HG02973 (cell line): Measurements from ENCODE around the gene USP21.

ENCODE experiments used
- ATAC-seq: cut with Tn5 transposase; IDR thresholded peaks from one replicate; pipeline ENCODE4 v1.9.1; 2021; ENCODE audit warnings: moderate library complexity; ENCODE audit not compliant: unreplicated experiment

USP21 gene

GRCh38 chr1:161190962-161191521, 31.7 kb downstream of the USP21 start:
- ATAC-seq, result no peak

- ATAC-seq, result no peak
Observed at GRCh38 chr1:161191971-161192370, 32.7 kb downstream of the USP21 start.

- peak; percentile 66 for ATAC-seq
Observed at GRCh38 chr1:161192476-161193465, 33.5 kb downstream of the USP21 start.

DNA sequence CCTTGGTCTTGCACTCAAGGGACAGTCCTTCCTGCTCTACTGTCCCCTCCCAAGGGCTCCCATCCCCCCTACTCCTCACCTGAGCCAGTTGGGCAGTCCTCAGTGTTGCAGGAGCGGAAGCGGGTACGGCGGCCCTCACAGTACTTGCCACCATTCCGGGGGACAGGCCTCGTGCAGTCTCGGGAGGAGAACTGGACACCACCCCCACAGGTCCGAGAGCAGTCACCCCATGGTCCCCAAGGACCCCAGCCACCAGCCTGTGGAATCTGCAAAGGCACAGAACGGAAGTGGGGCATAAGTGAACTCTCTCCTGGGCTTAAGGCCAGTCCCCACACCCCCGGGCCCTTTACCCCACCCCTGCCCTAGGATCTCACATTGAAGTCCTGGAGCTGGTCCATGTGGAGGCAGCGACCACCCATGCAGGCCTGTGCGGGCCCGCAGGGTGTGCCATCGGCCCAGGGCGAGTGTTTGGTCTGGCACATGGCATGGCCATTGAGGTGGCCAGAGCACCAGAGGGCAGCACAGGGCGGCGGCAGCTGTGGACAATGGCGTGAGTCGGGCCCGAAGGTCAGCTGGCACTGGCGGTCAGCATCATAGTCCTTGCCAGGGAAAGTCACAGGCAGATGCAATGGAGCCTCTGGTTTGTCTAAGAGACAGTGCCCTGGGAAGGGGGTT, 34.4 kb downstream of the USP21 start:
- ATAC-seq, result no peak

DNA sequence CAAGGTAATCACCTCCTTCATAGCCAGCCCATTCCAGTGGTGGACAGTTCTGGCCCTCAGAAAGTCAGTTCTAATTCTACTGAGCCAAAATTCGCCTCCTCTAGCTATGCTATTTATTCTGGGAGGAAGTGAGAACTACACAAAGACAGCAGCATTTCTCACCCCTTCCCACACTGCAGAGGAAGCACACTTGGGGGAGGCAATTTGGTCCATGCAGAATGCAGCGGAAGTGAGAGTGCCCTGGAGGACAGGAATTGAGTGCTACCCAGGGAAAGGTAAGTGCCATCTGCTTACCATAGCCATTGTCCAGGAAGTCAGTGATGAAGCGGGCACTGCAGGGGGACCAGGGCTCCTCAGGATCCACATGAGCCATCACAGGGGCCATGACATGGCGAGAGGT, 35.9 kb downstream of the USP21 start:
- no peak for ATAC-seq

DNA sequence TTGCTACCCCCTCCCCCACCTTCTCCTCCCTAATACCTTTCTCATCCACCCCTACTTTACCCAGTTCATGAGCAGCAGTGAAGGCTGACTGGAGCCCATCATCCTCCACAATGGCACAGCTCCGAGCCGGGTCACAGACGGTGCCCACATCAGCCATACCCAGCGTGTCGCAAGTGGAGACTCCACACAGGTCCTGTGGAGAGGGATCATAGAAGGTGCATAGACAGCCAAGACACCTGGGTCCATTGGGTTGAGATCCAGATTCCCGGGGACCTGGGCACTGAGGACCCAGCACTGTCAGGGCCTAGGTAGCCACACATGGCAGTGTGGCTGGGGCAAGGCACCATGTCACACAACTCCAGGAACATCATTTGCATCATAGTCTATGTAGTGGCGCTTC, 36.8 kb downstream of the USP21 start:
- no peak for ATAC-seq

DNA sequence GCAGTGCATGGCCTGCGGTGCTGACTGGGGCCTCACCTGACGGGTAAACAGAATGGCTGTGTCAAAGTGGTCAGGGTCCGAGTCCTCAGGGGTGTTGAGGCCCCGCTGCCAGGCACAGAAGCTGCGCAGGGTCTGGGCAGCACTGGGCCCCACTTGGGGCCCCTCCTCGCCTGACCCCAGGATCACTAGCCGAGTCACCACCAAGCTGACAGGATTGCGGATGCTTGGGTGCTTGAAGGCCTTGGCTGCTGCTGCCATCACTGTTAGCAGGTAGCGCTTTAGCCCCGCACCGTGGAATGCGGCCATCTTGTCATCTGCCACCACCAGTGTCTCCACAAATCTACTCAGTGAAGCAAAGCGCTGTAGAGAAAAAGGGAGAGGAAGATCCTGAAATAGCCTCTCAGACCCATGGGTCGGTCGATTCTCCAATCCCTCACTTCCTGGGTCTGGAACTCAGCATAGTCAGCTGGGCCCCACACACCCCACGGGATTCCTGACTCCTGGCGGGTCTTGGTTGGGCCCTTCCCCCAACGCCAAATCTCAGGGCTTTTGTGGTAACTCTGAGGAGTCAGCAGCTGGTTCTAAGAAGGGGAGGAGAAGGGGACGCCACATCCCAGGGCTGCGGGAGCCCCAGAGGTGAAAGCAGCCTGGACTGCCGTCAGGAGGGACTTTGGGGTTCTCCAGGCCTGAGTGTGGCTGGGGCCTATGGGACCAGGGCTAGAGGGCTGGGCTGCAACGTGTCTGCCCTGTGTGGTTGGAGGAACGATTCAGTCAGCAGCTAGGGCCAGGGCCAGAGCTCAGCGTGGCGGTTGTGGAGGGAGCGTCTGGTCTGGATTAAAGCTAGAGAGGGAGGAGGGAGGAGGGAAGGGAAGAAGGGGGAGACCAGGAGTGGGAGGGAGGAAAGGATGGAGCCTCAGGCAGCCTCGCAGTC, 37.5 kb downstream of the USP21 start:
- no peak for ATAC-seq

DNA sequence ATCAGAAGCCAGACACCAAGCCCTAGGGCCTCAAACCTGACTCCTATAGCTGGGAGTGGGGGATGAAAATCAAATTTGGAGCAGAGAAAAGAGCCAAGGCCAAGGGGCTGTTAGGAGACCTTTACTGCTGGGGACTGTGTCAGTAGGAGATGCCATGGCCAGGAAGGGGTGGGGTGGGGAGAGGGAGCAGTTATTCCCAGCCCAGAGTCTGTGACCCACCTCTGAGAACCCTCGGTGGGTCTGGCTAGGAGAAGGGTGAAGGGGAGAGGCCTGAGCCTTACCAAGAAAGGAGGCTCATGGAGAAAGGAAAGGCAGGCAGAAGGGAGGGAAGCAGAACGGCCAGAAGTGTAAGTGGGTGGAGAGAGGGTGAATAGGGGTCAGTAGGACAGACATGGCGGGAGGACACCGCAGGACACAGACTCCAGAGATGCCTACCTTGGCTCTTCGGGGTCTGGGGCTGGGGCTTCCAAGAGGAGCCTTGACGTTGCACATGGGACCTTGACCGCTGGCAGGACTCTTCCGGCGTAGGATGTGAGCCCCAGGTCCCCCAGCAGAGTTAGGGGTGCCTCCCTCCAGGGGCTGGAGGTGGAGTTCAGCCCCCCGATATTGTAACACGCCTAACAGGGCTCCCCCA, 38.4 kb downstream of the USP21 start:
- no peak for ATAC-seq

GRCh38 chr1:161198194-161198896, 39.0 kb downstream of the USP21 start:
- ATAC-seq, result no peak

- ATAC-seq, result no peak
Observed at GRCh38 chr1:161198897-161199431, 39.7 kb downstream of the USP21 start, which contains the start of gene ADAMTS4. Gene ADAMTS4 (minus strand): TSS chr1:161199054. CDS start chr1:161198627, 427 bp downstream.

DNA sequence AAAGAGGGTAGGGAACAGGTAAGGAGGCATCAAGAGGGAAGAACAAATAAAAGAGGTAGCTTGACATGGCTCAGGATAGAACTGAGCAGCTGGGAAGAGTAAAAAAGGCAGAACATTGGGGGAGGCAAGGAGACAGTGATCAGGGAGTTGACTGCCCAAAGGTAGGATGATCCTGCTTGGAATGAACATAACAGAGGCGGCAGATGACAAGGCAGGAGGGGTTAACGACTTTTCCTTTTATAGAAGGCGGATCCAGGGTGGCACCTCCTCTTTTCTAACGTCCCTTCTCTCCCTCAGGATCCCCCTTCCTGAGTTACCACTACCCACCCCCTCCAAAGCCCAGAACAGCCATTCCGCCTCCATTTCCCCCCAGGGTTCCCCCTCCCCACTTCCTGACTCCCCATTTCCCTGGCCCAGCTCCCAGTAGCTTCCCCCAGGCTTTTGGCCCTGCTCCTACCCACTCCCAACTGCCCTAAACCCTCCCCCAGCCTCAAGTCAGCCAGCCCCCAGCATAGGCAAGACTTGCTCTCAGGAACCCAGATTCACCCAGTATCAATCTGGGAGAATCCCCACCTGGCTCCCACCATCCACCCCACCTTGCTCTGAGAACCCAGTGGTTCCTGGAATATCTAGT, 40.3 kb downstream of the USP21 start:
- no peak for ATAC-seq

- no peak for ATAC-seq
Observed at GRCh38 chr1:161200421-161200991, 41.2 kb downstream of the USP21 start.

- ATAC-seq, result no peak
Observed at GRCh38 chr1:161200992-161201835, 41.9 kb downstream of the USP21 start.

- peak; percentile 92 for ATAC-seq
Observed at GRCh38 chr1:161201836-161202712, 42.8 kb downstream of the USP21 start, which contains the start of gene NDUFS2. Gene NDUFS2 (plus strand): TSS chr1:161202367. CDS start chr1:161202386, 19 bp downstream.

GRCh38 chr1:161206411-161207140, 47.3 kb downstream of the USP21 start:
- ATAC-seq, result no peak

GRCh38 chr1:161207173-161207572, 47.9 kb downstream of the USP21 start:
- ATAC-seq, result no peak
